Adrenal gland (tissue), 12 donors: ENCODE results near the gene RMI1. TPM values are rescaled to one million over a fixed set of nuclear protein-coding genes. Genes with fewer than 3 reads are reported as not detected.
"Not testable (repeated sequence)": the region's sequence is repeated elsewhere in the genome, so short reads cannot be mapped to it uniquely, and the experiment has no call there.

Source experiments
- DNase-seq, 7 donors: peaks; one replicate each; pipeline ENCODE4 v3.0.0-alpha.2; 2019 to 2020
- H3K27ac ChIP-seq, 5 donors: fragments of 200-600 bp; sonication (generic) in 4 of 5; 1 replicate in 3 of 5; 2 replicates in 2 of 5; pipeline versions ENCODE4 v1.5.1 to v1.8.0; 2016 to 2020; ENCODE audit warnings: mild to moderate bottlenecking in 1 of 5
- H3K27me3 ChIP-seq: fragments of 200-600 bp; 2 replicates; pipeline ENCODE4 v1.8.0; 2021
- H3K36me3 ChIP-seq, 2 donors: fragments of 200-600 bp; replicated peaks in 1 of 2; 1 replicate in 1 of 2; 2 replicates in 1 of 2; pipeline versions ENCODE4 v1.5.1 to v1.8.0; 2018 to 2022
- H3K4me1 ChIP-seq, 2 donors: fragments of 200-600 bp; replicated peaks in 1 of 2; 1 replicate in 1 of 2; 2 replicates in 1 of 2; pipeline versions ENCODE4 v1.5.1 to v1.8.0; 2018 to 2021
- H3K4me3 ChIP-seq, 4 donors: fragments of 200-600 bp; sonication (generic) in 3 of 4; one replicate each; pipeline ENCODE4 v1.5.1; 2016 to 2018
- H3K9me3 ChIP-seq, 3 donors: fragments of 200-600 bp; sonication (generic) in 1 of 3; replicated peaks in 1 of 3; 1 replicate in 2 of 3; 2 replicates in 1 of 3; pipeline versions ENCODE4 v1.5.1 to v1.8.0; 2016 to 2021
- POLR2A ChIP-seq, 2 donors: fragments of 450-650 bp; IDR thresholded peaks; one replicate each; pipeline ENCODE4 v1.6.1; 2017; ENCODE audit warnings: antibody characterized with exemption in 2 of 2, mild to moderate bottlenecking in 2 of 2, moderate library complexity in 1 of 2
- WGBS, 4 donors: extraction: QIAGEN DNeasy Blood & Tissue Kit in 2 of 4; methylation state at CpG; one replicate each; pipeline versions ENCODE4 v1.1.5 to v1.1.7; 2013 to 2017; 5-methylcytosine and 5-hydroxymethylcytosine counted together
- intact Hi-C, 2 donors: fragments of 100-400 bp; cut with DNase I; formaldehyde crosslinking; loops; one replicate each; pipeline versions ENCODE4 v1.14.1 to v1.15.0; 2022 to 2023
- polyA plus RNA-seq, 3 donors: library from polyadenylated mRNA; stranded (reverse); fragments of 200-250 nt in 2 of 3; fragments of 350-450 nt in 1 of 3; fragmentation: Illumina TruSeq in 1 of 3; extraction: RNeasy Lipid Tissue Mini Kit (QIAGEN cat#74804) in 1 of 3; gene quantifications; one replicate each; pipeline ENCODE4 v1.2.3, GENCODE V29; 2013 to 2014
- total RNA-seq, 9 donors: library from RNA; depleted of rRNA in 4 of 9; stranded (reverse); fragments of >200 nt in 4 of 9; fragments of 120-200 nt in 1 of 9; fragmentation: NEBNext Ultra II Directional in 1 of 9; extraction: Animal tissue kit (Norgen Biotek cat#: 25700) in 1 of 9; gene quantifications; one replicate each; pipeline versions ENCODE4 v1.1.0 to v1.2.4, GENCODE V29; 2013 to 2023
- TF ChIP-seq, protein P1 (sequence below), 6 experiments: fragments of 450-650 bp in 4 of 6; fragments of 200-600 bp in 2 of 6; sonication (generic) in 1 of 6; IDR thresholded peaks; 1 replicate in 5 of 6; 2 replicates in 1 of 6; pipeline versions ENCODE4 v1.5.1 to v1.8.0; 2016 to 2021; ENCODE audit warnings: antibody characterized with exemption in 6 of 6, mild to moderate bottlenecking in 2 of 6, moderate library complexity in 1 of 6
- donor health status: healthy with polysubstance abuse.
- donor health status: Bipolar disorder and iron deficiency.
- donor health status: DM: yes; HTN: yes; CAD: no.
- donor health status: DM: no; HTN: no; CAD: no.
- donor health status: DM: no; HTN: no; CAD: no.
- donor health status: DM: yes; HTN: yes; CAD: no.

RMI1 gene
- total and polyA plus RNA-seq, 12 donors, result 2.3 to 21.7 (median 7.8) TPM

- TF ChIP-seq, protein P1, sequence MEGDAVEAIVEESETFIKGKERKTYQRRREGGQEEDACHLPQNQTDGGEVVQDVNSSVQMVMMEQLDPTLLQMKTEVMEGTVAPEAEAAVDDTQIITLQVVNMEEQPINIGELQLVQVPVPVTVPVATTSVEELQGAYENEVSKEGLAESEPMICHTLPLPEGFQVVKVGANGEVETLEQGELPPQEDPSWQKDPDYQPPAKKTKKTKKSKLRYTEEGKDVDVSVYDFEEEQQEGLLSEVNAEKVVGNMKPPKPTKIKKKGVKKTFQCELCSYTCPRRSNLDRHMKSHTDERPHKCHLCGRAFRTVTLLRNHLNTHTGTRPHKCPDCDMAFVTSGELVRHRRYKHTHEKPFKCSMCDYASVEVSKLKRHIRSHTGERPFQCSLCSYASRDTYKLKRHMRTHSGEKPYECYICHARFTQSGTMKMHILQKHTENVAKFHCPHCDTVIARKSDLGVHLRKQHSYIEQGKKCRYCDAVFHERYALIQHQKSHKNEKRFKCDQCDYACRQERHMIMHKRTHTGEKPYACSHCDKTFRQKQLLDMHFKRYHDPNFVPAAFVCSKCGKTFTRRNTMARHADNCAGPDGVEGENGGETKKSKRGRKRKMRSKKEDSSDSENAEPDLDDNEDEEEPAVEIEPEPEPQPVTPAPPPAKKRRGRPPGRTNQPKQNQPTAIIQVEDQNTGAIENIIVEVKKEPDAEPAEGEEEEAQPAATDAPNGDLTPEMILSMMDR (IDR thresholded peaks at IDR 0.05), result no peak
- no peak for TF ChIP-seq POLR2A (IDR thresholded peaks at IDR 0.05)
- Histone ChIP-seq H3K4me3 (no peak overlapping the region), H3K9me3 (no peaks in the 10 kb centered on the region), H3K4me1 (peaks cover 0 to 16% of the 10 kb centered on the region in 2 donors), H3K27ac (no peak overlapping the region), H3K27me3 (no peaks in the 10 kb centered on the region), H3K36me3 (peaks cover 0 to 10% of the 10 kb centered on the region in 2 donors)
- 84 to 94% (median 89%) methylated on average over 6 of the region's 6 CpGs for WGBS, 4 donors
- DNase-seq, result no peak
- intact Hi-C loops, result loop anchor here (5.0 to 10.0 kb wide), 3 partner anchors 326 to 381 kb away; no protein-coding TSS in a partner anchor
Measured at GRCh38 chr9:83936523-83936922, 44.1 kb upstream of the RMI1 start.

GRCh38 chr9:83937861-83938455 lies 42.6 kb upstream of the RMI1 start:
- WGBS, 4 donors, result 37 to 52% (median 46%) methylated on average over 1 of the region's 1 CpG
- peaks cover 0 to 10% of the 10 kb centered on the region in 2 donors for H3K36me3 ChIP-seq
- TF ChIP-seq POLR2A (IDR thresholded peaks at IDR 0.05), result no peak
- TF ChIP-seq, protein P1 (IDR thresholded peaks at IDR 0.05), result peak; percentile 36 to 81 (median 68)

DNA sequence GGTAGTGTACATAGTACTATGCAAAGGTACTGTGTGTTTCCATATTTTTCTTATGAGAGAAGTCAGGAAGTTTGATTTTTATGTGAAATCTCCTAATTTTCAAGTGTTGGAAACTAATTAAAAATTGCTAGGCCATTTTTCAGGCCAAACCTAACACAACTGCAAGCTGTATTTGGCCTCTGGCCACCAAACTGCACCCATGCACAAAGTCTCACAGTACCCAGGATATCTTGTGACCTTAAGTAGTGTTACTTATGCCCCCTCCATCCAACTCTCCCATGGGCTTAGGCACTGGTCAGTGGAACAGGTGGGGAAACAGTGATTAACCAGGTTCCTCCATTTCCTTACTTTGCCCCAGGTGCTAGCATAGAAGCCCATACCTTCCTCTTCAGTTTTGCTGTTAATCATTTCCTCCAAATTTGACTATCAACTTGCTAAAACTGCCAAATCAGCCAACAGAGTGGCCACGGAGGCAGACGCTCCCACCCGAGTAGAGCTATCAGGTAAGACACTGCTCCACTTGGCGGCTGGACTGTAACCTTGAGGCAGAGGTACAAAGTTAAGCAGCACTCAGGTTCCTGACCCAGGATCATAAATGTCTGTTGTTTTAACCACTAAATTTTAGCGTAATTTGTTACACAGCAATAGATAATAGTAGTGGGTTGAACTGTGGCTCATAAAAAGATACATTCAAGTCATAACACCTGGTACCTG lies 39.9 kb upstream of the RMI1 start:
- TF ChIP-seq POLR2A (IDR thresholded peaks at IDR 0.05), result no peak
- TF ChIP-seq, protein P1 (IDR thresholded peaks at IDR 0.05), result no peak
- H3K9me3 ChIP-seq, result no peaks in the 10 kb centered on the region
- no peak overlapping the region for H3K27ac ChIP-seq
- no peak for DNase-seq
- H3K36me3 ChIP-seq, result peaks cover 0 to 25% of the 10 kb centered on the region in 2 donors
- WGBS, 4 donors, result 87 to 95% (median 89%) methylated on average over 5 of the region's 5 CpGs
- H3K27me3 ChIP-seq, result no peaks in the 10 kb centered on the region
- no peak overlapping the region for H3K4me3 ChIP-seq
- intact Hi-C loops, result no loop called here
- H3K4me1 ChIP-seq, result no peaks in the 10 kb centered on the region

More at GRCh38 chr9:83937861-83938455, 42.6 kb upstream of the RMI1 start:
- H3K27me3 ChIP-seq, result no peaks in the 10 kb centered on the region
- peak in 1 of 7 donors; percentile 19 for DNase-seq
- H3K4me1 ChIP-seq, result peaks cover 0 to 16% of the 10 kb centered on the region in 2 donors
- intact Hi-C loops, result loop anchor here (5.0 to 10.0 kb wide), 3 partner anchors 324 to 379 kb away; no protein-coding TSS in a partner anchor
- H3K9me3 ChIP-seq, result no peaks in the 10 kb centered on the region
- no peak overlapping the region for H3K27ac ChIP-seq
- no peak overlapping the region for H3K4me3 ChIP-seq

GRCh38 chr9:83948096-83948495 lies 32.5 kb upstream of the RMI1 start:
- H3K4me1 ChIP-seq, H3K27ac ChIP-seq, intact Hi-C loops, H3K4me3 ChIP-seq, H3K27me3 ChIP-seq, DNase-seq, H3K9me3 ChIP-seq: not testable (repeated sequence)
- 96 to 99% (median 97%) methylated on average over 13 to 31 of the region's 39 CpGs; no CpG with 5 or more reads in 1 of the 4 donors for WGBS, 4 donors
- H3K36me3 ChIP-seq, result peaks cover 0 to 33% of the 10 kb centered on the region in 2 donors
